Measurements from ENCODE around the gene LHX6. TPM values are rescaled to one million over a fixed set of nuclear protein-coding genes. Genes with fewer than 3 reads are reported as not detected.

The LHX6 gene
- total RNA-seq, 6 experiments from 2014 or later: not detected

DNA sequence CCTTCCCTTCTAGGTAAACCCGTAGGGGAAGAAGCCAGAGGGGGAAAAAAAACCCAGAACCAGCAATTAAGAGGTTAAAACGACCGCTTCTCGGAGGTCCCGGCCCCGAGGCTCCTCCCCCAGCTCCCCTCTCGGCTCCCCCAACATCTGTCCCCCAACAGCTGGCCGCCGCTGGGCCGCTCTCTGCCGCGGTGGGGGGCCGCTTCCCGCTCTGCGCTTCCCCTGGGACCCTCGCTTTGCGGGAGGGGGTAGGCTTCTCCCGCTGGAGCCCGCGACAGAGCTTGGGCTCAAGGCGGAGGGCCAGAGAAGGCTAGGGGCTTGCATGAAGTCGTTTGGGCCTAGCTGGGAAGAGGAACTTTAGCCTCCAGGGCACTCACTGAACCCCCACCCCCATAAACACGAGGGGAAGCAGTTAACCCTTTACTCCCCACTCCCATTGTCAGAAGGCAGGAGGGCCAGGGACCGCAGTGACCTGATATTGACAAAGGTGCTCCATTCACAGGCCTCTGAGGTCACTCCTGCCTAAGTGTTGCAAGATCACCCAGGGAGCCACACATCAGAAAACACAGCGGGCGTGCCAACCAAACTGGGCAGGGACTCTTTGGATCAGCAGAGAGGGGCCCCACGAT, 7.5 kb downstream of the LHX6 start:
- H3K27ac Mint-ChIP-seq: no peak overlapping the region
- H3K9me3 Mint-ChIP-seq: no peaks in the 10 kb centered on the region
- H3K4me1 Mint-ChIP-seq (ENCODE audit: low read depth): peaks cover 20% of the 10 kb centered on the region
- DNase-seq: no peak
- H3K27me3 Mint-ChIP-seq (ENCODE audit: insufficient read depth): peaks cover 71% of the 10 kb centered on the region
- no peak overlapping the region for H3K4me3 Mint-ChIP-seq
- H3K36me3 Mint-ChIP-seq (ENCODE audit: low read depth): peaks cover 1% of the 10 kb centered on the region; the same call in 1 of the 2 replicates
- TF ChIP-seq, protein P1, sequence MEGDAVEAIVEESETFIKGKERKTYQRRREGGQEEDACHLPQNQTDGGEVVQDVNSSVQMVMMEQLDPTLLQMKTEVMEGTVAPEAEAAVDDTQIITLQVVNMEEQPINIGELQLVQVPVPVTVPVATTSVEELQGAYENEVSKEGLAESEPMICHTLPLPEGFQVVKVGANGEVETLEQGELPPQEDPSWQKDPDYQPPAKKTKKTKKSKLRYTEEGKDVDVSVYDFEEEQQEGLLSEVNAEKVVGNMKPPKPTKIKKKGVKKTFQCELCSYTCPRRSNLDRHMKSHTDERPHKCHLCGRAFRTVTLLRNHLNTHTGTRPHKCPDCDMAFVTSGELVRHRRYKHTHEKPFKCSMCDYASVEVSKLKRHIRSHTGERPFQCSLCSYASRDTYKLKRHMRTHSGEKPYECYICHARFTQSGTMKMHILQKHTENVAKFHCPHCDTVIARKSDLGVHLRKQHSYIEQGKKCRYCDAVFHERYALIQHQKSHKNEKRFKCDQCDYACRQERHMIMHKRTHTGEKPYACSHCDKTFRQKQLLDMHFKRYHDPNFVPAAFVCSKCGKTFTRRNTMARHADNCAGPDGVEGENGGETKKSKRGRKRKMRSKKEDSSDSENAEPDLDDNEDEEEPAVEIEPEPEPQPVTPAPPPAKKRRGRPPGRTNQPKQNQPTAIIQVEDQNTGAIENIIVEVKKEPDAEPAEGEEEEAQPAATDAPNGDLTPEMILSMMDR (IDR thresholded peaks at IDR 0.05): no peak

DNA sequence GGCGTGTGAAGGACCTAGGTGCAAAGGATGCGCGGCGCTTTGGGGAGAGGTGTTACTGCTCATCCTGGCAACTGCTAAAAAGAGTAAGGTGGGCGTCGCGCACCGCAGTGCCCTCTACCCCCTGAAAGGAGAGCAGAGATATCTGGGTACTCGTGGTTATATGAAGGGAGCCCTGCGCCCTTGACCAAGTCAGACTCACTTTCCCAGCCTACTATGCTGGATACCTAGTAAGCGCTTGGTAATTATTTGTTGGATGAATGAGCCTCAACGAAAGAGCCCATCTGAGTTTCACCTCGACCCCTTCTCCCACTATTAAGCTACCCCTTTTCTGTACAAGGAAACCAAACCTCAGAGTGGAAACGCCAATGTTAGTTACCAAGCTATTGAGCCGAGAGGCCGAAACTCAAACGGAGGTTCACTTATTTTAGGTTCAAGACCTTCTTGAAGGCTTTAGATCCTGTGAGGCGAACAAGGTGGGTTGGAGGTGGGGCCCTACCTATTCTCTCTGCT, 8.0 kb downstream of the LHX6 start:
- H3K4me3 Mint-ChIP-seq: no peak overlapping the region

DNA sequence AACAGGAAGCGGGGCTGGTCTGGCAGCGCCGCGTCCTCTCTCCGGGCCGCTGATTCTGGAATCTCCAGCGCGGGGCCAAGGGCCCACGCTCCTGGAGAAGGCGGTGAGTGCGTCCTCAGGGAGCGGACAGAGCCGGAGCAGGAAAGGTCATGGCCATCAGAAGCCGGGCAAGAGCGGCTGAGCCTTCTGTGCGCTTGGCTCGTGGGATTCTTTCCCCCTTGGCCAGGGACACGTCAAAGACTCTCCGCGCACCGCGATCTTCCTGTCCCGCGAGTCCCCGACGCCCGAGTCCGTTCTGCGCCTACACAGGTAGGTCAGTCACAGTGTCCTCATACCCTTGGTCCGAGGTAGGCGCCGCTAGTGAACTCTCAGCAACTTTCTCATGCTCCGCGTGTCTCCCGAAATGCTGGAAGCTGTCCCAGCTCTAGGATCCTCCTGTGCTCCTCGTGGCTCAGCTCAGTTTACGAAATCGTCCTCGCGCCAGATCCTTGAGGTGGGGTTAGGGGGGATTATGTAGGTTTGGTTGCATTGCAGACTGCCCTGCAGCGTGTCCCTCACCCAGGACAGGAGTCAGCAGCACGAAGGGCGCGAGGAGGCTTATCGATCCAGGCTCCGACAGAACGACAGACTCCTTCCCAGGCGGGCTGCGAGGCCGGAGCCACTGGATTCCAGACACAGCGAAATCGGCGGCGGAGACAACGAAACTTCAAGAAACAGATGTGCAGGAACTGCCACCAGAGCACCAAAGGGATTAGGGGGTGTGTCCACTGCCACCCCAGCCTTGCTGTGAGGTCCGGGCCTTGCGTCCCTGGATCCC, 8.7 kb downstream of the LHX6 start:
- DNase-seq: no peak
- Mint-ChIP-seq H3K9me3 (no peaks in the 10 kb centered on the region), H3K36me3 (ENCODE audit: low read depth) (no peaks in the 10 kb centered on the region), H3K27me3 (ENCODE audit: insufficient read depth) (peaks cover 79% of the 10 kb centered on the region), H3K27ac (no peak overlapping the region), H3K4me1 (ENCODE audit: low read depth) (peaks cover 19% of the 10 kb centered on the region), H3K4me3 (no peak overlapping the region)
- TF ChIP-seq, protein P1 (IDR thresholded peaks at IDR 0.05): no peak

More for the DNA sequence above, 8.0 kb downstream of the LHX6 start:
- Mint-ChIP-seq H3K4me1 (ENCODE audit: low read depth) (peaks cover 19% of the 10 kb centered on the region), H3K36me3 (ENCODE audit: low read depth) (no peaks in the 10 kb centered on the region), H3K9me3 (no peaks in the 10 kb centered on the region), H3K27me3 (ENCODE audit: insufficient read depth) (peaks cover 72% of the 10 kb centered on the region), H3K27ac (no peak overlapping the region)
- TF ChIP-seq, protein P1 (IDR thresholded peaks at IDR 0.05): no peak
- DNase-seq: no peak

DNA sequence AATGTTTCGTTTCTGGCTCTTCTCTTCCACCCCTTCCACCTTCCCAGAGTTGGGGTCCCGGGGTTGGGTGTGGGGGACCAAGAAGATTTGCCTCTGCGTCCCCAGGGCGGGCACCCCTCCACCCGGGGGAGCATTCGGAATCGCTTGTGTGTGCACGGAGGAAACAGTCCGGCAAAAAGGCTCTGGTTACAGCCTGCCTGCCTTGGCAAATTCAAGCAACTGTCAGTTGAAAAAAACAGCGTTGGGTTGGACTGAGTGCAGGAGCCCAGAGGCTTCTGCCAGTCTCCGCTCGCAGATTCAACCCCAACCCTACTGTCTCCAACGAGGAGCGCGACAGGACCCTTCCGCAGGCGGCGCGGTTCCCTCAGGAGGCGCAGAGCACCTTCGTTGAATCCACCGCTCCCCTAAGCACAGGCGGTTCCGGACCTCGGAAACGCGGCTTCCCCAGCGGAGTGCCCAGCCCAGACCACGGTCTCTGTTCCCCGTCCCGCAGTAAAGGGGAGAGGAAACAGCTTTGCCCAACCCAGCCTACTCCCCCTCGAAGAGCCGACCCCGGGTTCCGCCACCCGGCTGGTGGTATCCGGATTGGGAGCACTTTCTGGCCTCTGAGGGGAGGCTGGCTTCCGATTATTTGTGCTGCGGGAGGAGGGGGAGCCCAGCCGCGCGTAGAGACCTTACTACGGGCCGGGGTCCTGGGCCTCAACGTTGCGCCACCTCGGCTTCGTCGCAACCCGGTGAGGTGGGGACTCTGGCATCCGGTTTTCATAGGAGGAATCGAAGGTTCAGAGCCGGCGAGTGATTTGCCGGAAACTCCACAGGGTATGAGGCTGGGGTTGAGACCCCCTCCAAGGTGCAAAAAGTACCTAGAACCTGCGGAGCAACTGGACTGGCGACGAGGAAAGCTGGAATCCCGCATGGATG, 9.6 kb downstream of the LHX6 start:
- peaks cover 26% of the 10 kb centered on the region for H3K4me1 Mint-ChIP-seq (ENCODE audit: low read depth)
- no peak overlapping the region for H3K27ac Mint-ChIP-seq
- TF ChIP-seq, protein P1 (IDR thresholded peaks at IDR 0.05): no peak
- H3K4me3 Mint-ChIP-seq: no peak overlapping the region
- no peak for DNase-seq
- H3K36me3 Mint-ChIP-seq (ENCODE audit: low read depth): no peaks in the 10 kb centered on the region
- H3K9me3 Mint-ChIP-seq: no peaks in the 10 kb centered on the region
- H3K27me3 Mint-ChIP-seq (ENCODE audit: insufficient read depth): peaks cover 82% of the 10 kb centered on the region

Measured in HFFc6 (cell line).